PC-3 (cell line): ENCODE results near the gene CELF5.

Experiments
- CTCF ChIP-seq: fragments of 300-600 bp; sonication (generic); conservative IDR thresholded peaks from 2 replicates; pipeline ENCODE4 v1.5.1; 2017; ENCODE audit warnings: antibody characterized with exemption, low read depth, mild to moderate bottlenecking, low read length
- EZH2 ChIP-seq: fragments of 300-600 bp; sonication (generic); IDR thresholded peaks from one replicate; pipeline ENCODE4 v1.6.1; 2017; ENCODE audit warnings: antibody characterized with exemption, mild to moderate bottlenecking, low read length; ENCODE audit not compliant: unreplicated experiment
- EZH2phosphoT487 ChIP-seq: fragments of 300-600 bp; sonication (generic); IDR thresholded peaks from 2 replicates; pipeline ENCODE4 v1.6.1; 2018; ENCODE audit warnings: mild to moderate bottlenecking, antibody characterized with exemption, low read length, borderline replicate concordance

GRCh38 chr19:3268763-3269162 is 44.3 kb downstream of the CELF5 start:
- TF ChIP-seq CTCF = no peak
- no peak for TF ChIP-seq EZH2
- TF ChIP-seq EZH2phosphoT487 = no peak
